Measurements from ENCODE around the gene TDRD15. TPM values are rescaled to one million over a fixed set of nuclear protein-coding genes. Genes with fewer than 3 reads are reported as not detected.

Gene TDRD15
- total and polyA plus RNA-seq, 9 of the 15 experiments (the other 6 are each of a cell fraction or from before 2014, with no cell fraction given), result 0.01 to 0.22 (median 0.06) TPM; not detected in 1

- H3K4me2 ChIP-seq (ENCODE audit: insufficient read depth, low read length), result no peak overlapping the region
- H3K27me3 ChIP-seq (ENCODE audit: control insufficient read depth in 2 of 2, insufficient read depth in 2 of 2, low read length in 2 of 2), result peaks cover 0 to 6% of the 10 kb centered on the region in 2 experiments; a peak in 1 of 5 replicates
- no peak for ATAC-seq
- CTCF ChIA-PET (ENCODE audit: low intra/inter-chr PET ratio), result no interaction called here
- no peak overlapping the region for H3K27ac ChIP-seq (ENCODE audit: extremely low read depth, low read depth, low read length)
- H3K36me3 ChIP-seq (ENCODE audit: control insufficient read depth, insufficient read depth, low read length), result no peaks in the 10 kb centered on the region
- in situ Hi-C loops (cut with MboI), result no loop called here
- no peaks in the 10 kb centered on the region for H3K79me2 ChIP-seq (ENCODE audit: control insufficient read depth, insufficient read depth, low read length)
- no peak for FAIRE-seq
- WGBS (ENCODE audit: insufficient coverage, low coverage, missing lambda C conversion rate), result 5% methylated on average over 3 of the region's 3 CpGs
- no peak overlapping the region for H3K9ac ChIP-seq (ENCODE audit: insufficient read depth in 1 of 2, low read depth in 2 of 2, low read length in 2 of 2)
- POLR2A ChIA-PET, result no interaction called here
- peaks cover 0 to 3% of the 10 kb centered on the region in 2 experiments; a peak in 1 of 5 replicates for H3K4me1 ChIP-seq (replicated peaks in 1 of 2; ENCODE audit: control insufficient read depth in 2 of 2, insufficient read depth in 2 of 2, low read length in 2 of 2)
- no TSS peak for BruUV-seq (replicated peaks)
- no peaks in the 10 kb centered on the region for H3K9me1 ChIP-seq (ENCODE audit: control insufficient read depth, insufficient read depth, low read length)
- intact Hi-C loops (cut with micrococcal nuclease), result no loop called here
- H2AFZ ChIP-seq (ENCODE audit: low read depth, low read length), result no peak overlapping the region
- H4K20me1 ChIP-seq (replicated peaks; ENCODE audit: control insufficient read depth, insufficient read depth, low read length), result no peaks in the 10 kb centered on the region
- H3K9me3 ChIP-seq (replicated peaks; ENCODE audit: control insufficient read depth, insufficient read depth, low read depth, low read length), result no peaks in the 10 kb centered on the region
- TF ChIP-seq TGIF2 (CRISPR knock-in tag; IDR thresholded peaks at IDR 0.05), result no peak
- no peak for TF ChIP-seq NCOR1 (IDR thresholded peaks at IDR 0.05)
- no peak for TF ChIP-seq MEIS2 (IDR thresholded peaks at IDR 0.05; ENCODE audit: partially characterized antibody)
- no peak for TF ChIP-seq ZNF589 (CRISPR knock-in tag; IDR thresholded peaks at IDR 0.05; ENCODE audit: low read depth)
- H3K4me3 ChIP-seq, result no peak overlapping the region
- DNase-seq (ENCODE audit: extremely low read depth in 1 of 4, low spot score in 3 of 4), result no peak
Observed at GRCh38 chr2:21092308-21092869, 31.4 kb upstream of the TDRD15 start.

DNA sequence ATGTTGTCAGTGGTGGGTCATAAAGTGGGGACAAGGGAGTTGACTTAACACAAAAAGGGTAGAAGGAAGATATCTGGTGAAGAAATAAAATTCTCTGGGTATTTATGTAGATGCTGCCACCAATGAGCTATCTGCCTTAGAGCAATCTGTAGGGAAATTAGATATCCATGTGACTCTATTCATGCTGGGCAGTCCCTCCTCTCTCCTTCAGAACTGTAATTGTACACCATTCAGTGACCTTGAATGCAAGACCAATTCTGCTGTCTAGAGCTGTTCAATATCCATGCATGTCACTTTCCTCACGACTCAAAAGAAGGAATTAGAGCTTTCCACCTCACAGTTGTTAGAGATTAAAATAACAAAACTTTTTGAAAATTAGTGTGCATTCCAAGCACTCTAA lies 28.6 kb upstream of the TDRD15 start:
- no peak overlapping the region for H3K9ac ChIP-seq (ENCODE audit: insufficient read depth in 1 of 2, low read depth in 2 of 2, low read length in 2 of 2)
- TF ChIP-seq POU5F1 (IDR thresholded peaks at IDR 0.05; ENCODE audit: borderline replicate concordance, low read depth, low read length, partially characterized antibody), result no peak
- no peak for TF ChIP-seq MBD2 (IDR thresholded peaks at IDR 0.05; ENCODE audit: borderline replicate concordance, low read depth)
- no peak for TF ChIP-seq YY1 (IDR thresholded peaks at IDR 0.05; ENCODE audit: borderline replicate concordance in 1 of 3, control insufficient read depth in 1 of 3, extremely low read depth in 1 of 3, insufficient read depth in 3 of 3, insufficient read length in 1 of 3, insufficient replicate concordance in 2 of 3, low read depth in 1 of 3, low read length in 2 of 3)
- TF ChIP-seq FOXP1 (CRISPR knock-in tag; IDR thresholded peaks at IDR 0.05), result no peak
- TF ChIP-seq PHTF2 (CRISPR knock-in tag; IDR thresholded peaks at IDR 0.05), result no peak
- TF ChIP-seq NUFIP1 (IDR thresholded peaks at IDR 0.05; ENCODE audit: partially characterized antibody), result no peak
- no peak for TF ChIP-seq MCM2 (IDR thresholded peaks at IDR 0.05; ENCODE audit: low read depth)
- TF ChIP-seq MITF (IDR thresholded peaks at IDR 0.05), result no peak
- CTCF ChIA-PET (ENCODE audit: low intra/inter-chr PET ratio), result no interaction called here
- H3K27ac ChIP-seq (ENCODE audit: extremely low read depth, low read depth, low read length), result no peak overlapping the region
- BruUV-seq (replicated peaks), result no TSS peak
- in situ Hi-C loops (cut with MboI), result no loop called here
- ATAC-seq (no peak), FAIRE-seq (no peak), DNase-seq (ENCODE audit: extremely low read depth in 1 of 4, low spot score in 3 of 4) (no peak)
- H3K4me1 ChIP-seq (replicated peaks in 1 of 2; ENCODE audit: control insufficient read depth in 2 of 2, insufficient read depth in 2 of 2, low read length in 2 of 2), result no peaks in the 10 kb centered on the region
- H3K9me1 ChIP-seq (ENCODE audit: control insufficient read depth, insufficient read depth, low read length), result no peaks in the 10 kb centered on the region
- H3K79me2 ChIP-seq (ENCODE audit: control insufficient read depth, insufficient read depth, low read length), result no peaks in the 10 kb centered on the region
- no peaks in the 10 kb centered on the region for H3K36me3 ChIP-seq (ENCODE audit: control insufficient read depth, insufficient read depth, low read length)
- WGBS (ENCODE audit: insufficient coverage, low coverage, missing lambda C conversion rate), result 0% methylated on average over 1 of the region's 1 CpG
- intact Hi-C loops (cut with micrococcal nuclease), result no loop called here
- no peak overlapping the region for H3K4me3 ChIP-seq
- H3K27me3 ChIP-seq (ENCODE audit: control insufficient read depth in 2 of 2, insufficient read depth in 2 of 2, low read length in 2 of 2), result no peaks in the 10 kb centered on the region
- POLR2A ChIA-PET, result no interaction called here
- H4K20me1 ChIP-seq (replicated peaks; ENCODE audit: control insufficient read depth, insufficient read depth, low read length), result no peaks in the 10 kb centered on the region
- H2AFZ ChIP-seq (ENCODE audit: low read depth, low read length), result no peak overlapping the region
- no peaks in the 10 kb centered on the region for H3K9me3 ChIP-seq (replicated peaks; ENCODE audit: control insufficient read depth, insufficient read depth, low read depth, low read length)
- H3K4me2 ChIP-seq (ENCODE audit: insufficient read depth, low read length), result no peak overlapping the region

Data from K562 (cell line).